IPS-20b (cell line): ENCODE data around the gene TNNT2.

Experiments
- H3K27ac ChIP-seq: one replicate; pipeline ENCODE4 v1.5.1; 2013; ENCODE audit warnings: low read length
- H3K27me3 ChIP-seq: 2 replicates; pipeline ENCODE4 v1.6.1; 2013; ENCODE audit warnings: mild to moderate bottlenecking, low read length, inconsistent platforms; ENCODE audit not compliant: insufficient read depth
- H3K36me3 ChIP-seq: 2 replicates; pipeline ENCODE4 v1.6.1; 2013; ENCODE audit warnings: low read depth, mild to moderate bottlenecking, inconsistent platforms, low read length, moderate library complexity; ENCODE audit not compliant: insufficient read depth
- H3K4me1 ChIP-seq: 2 replicates; pipeline ENCODE4 v1.6.1; 2013; ENCODE audit warnings: mild to moderate bottlenecking, control low read depth, inconsistent platforms, low read length, moderate library complexity; ENCODE audit not compliant: insufficient read depth
- H3K4me3 ChIP-seq: 2 replicates; pipeline ENCODE4 v1.5.1; 2013; ENCODE audit warnings: mild to moderate bottlenecking, low read length, inconsistent platforms
- H3K9ac ChIP-seq: 2 replicates; pipeline ENCODE4 v1.6.1; 2013; ENCODE audit warnings: low read depth, mild to moderate bottlenecking, inconsistent platforms, low read length, moderate library complexity
- H3K9me3 ChIP-seq: 2 replicates; pipeline ENCODE4 v1.6.1; 2013; ENCODE audit warnings: mild to moderate bottlenecking, low read depth, low read length, inconsistent platforms; ENCODE audit not compliant: insufficient read depth

The TNNT2 gene

DNA sequence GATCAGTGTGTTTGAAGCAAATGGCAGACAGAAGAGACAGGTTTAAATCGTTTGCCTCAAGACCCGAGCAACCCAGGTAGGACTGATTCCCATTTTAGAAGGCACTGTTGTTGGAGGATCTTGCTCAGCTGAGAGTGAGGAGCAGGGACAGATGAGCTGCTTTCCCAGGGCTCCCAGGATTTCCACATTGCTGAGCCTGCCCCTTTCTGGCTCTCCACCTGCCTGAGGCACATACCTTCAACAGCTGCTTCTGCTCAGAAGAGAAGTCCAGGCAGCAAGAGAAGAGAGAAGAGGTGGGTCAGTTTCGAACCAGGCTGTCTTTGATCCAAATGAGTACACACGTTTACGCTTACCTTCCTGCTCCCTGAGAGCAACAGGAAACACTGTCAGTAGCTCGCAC lies 5.7 kb downstream of the TNNT2 start:
- Histone ChIP-seq H3K27me3 (no peaks in the 10 kb centered on the region), H3K9me3 (no peaks in the 10 kb centered on the region), H3K4me1 (peaks cover 22% of the 10 kb centered on the region), H3K4me3 (no peak overlapping the region), H3K27ac (no peak overlapping the region), H3K36me3 (no peaks in the 10 kb centered on the region), H3K9ac (no peak overlapping the region)

DNA sequence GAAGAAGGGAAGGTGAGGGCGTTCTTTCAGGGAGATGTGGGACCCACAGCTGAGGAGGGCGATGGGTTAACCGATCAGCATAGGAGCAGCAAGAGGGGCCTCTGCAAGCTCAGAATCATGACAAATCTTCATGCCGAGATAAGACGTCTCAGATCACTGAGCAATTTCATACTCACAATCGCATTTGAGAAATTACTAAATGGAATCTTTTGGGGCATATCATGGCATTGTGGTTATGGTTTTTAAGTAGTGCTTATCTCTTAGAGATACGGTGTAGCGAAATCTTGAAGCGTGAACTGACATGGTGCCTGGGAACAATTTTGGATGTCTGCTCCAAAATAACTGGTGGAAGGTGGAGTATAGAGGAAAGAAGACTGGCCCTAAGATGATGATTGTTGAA lies 6.2 kb downstream of the TNNT2 start:
- Histone ChIP-seq H3K36me3 (no peaks in the 10 kb centered on the region), H3K4me3 (no peak overlapping the region), H3K9me3 (no peaks in the 10 kb centered on the region), H3K4me1 (peaks cover 22% of the 10 kb centered on the region), H3K27ac (no peak overlapping the region), H3K27me3 (no peaks in the 10 kb centered on the region), H3K9ac (no peak overlapping the region)

DNA sequence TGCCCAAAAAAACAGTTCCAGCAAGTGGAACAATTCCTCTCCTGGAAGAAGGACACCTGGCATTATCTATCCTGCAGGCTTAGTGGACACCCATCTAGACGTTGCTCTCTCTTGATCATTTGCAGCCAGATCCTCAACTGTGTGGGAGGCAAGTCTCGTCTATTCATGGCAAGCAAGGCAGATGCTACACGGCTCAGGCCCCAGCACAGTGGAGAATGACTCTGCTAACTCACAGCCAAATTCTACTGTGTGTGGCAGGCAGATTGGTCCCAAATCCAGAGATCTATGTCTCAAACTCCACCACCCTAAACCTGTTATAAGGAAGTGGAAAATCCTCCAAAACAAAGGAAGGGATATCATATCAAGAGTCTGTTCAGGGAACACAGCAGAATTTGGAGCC lies 7.0 kb downstream of the TNNT2 start:
- H3K27me3 ChIP-seq: no peaks in the 10 kb centered on the region

DNA sequence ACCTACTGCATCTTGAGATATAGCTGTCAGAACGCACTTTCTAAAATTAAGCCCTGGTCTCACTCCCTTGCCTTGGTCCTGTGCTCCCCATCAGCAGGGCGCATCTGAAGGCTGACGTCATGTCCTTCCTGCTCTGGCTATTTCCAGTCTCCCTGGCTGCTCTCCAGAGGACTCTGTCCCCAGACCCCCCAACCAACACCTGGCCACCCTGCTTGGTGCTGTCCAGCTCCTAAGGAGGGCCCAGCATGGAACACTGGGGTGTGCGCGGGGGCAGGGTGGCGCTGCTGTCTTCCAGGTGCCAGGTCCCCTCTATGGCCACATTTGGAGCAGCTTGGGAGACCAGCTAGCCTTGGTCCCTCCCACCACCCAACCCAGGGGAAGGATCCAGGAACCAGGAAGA lies 8.3 kb downstream of the TNNT2 start:
- Histone ChIP-seq H3K4me3 (no peak overlapping the region), H3K27me3 (no peaks in the 10 kb centered on the region)

More for the DNA sequence above, 7.0 kb downstream of the TNNT2 start:
- peaks cover 14% of the 10 kb centered on the region for H3K4me1 ChIP-seq
- H3K4me3 ChIP-seq: no peak overlapping the region
- no peak overlapping the region for H3K27ac ChIP-seq
- no peak overlapping the region for H3K9ac ChIP-seq
- H3K9me3 ChIP-seq: no peaks in the 10 kb centered on the region
- no peaks in the 10 kb centered on the region for H3K36me3 ChIP-seq

DNA sequence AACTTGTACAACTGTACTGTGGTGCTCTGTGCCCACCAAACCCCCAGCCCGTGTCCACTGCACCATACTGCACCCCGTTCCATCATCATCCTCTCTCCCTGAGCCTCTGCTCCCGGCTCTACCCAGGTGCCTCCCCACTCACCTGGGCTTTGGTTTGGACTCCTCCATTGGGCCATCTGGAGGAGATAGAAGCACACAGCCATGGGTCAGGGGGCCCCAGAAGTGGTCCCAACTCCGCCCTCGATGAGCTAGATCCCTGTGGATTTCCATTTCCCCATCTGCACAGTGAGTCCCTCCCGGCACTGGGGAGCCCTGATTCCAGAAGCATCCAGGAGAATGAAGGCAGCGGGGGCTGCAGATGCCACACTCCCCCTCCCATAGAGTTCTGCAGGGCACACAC lies 10.8 kb downstream of the TNNT2 start:
- H3K27me3 ChIP-seq: no peaks in the 10 kb centered on the region
- H3K36me3 ChIP-seq: no peaks in the 10 kb centered on the region
- no peak overlapping the region for H3K4me3 ChIP-seq
- no peak overlapping the region for H3K9ac ChIP-seq
- no peak overlapping the region for H3K27ac ChIP-seq
- H3K9me3 ChIP-seq: no peaks in the 10 kb centered on the region
- peaks cover 3% of the 10 kb centered on the region; the same call in 1 of the 2 replicates for H3K4me1 ChIP-seq

More for the DNA sequence above, 8.3 kb downstream of the TNNT2 start:
- Histone ChIP-seq H3K9ac (no peak overlapping the region), H3K27ac (no peak overlapping the region), H3K4me1 (peaks cover 3% of the 10 kb centered on the region), H3K36me3 (no peaks in the 10 kb centered on the region), H3K9me3 (no peaks in the 10 kb centered on the region)

DNA sequence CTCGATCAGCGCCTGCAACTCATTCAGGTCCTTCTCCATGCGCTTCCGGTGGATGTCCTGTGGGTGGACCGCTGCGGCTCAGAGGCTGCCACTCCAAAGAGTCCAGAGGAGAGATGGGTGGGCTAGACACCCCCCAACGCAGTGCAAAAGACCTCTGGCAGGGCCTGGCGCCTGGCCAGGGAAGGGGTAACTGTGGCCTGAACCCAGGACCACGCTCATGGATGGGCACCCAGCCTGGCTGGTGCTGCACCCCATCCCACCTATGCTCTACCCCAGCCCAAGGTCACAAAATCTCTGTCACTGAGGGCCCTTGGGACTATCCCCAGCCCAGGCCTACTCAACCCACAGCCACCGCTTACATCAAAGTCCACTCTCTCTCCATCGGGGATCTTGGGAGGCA lies 12.2 kb downstream of the TNNT2 start:
- Histone ChIP-seq H3K4me3 (no peak overlapping the region), H3K4me1 (peaks cover 3% of the 10 kb centered on the region; the same call in 1 of the 2 replicates), H3K9me3 (no peaks in the 10 kb centered on the region), H3K27ac (no peak overlapping the region), H3K27me3 (no peaks in the 10 kb centered on the region), H3K9ac (no peak overlapping the region), H3K36me3 (no peaks in the 10 kb centered on the region)

DNA sequence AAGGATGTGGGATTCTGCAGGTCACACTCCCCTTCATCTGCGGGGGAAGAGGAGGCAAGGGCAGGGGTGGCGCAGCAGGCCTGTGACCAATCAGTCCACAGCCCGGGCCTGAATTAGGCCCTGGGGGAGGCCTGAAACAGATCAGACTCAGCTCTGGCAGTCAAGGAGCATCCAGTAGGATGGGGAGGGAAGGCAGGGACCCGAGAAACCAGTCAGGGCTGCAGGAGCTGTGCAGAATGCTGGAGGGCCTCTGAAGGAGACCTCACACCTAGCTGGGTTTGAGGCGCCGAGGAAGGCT lies 12.7 kb downstream of the TNNT2 start:
- Histone ChIP-seq H3K27ac (no peak overlapping the region), H3K4me3 (no peak overlapping the region), H3K9ac (no peak overlapping the region), H3K9me3 (no peaks in the 10 kb centered on the region), H3K36me3 (no peaks in the 10 kb centered on the region), H3K27me3 (no peaks in the 10 kb centered on the region), H3K4me1 (peaks cover 3% of the 10 kb centered on the region; the same call in 1 of the 2 replicates)

DNA sequence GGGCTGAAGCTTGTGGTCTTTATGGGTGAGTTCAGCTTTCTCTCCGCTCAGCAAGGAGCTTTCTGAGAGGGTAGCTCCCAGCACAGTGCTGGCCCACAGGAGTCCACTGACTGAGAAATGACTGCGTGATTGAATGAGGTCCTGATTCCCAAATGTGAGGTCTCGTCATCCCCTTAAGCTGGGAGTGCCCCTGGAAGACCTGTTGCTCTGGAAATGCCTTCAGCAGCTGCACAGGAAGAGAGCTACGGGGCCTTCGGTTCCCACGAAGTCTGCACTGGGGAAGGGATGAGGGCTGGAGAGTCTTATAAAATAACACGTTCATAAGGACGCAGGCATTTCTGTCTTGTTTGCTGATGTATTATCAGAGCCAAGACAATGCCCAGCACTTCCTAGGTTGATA lies 14.0 kb downstream of the TNNT2 start:
- Histone ChIP-seq H3K9ac (no peak overlapping the region), H3K27ac (no peak overlapping the region), H3K4me1 (peaks cover 3% of the 10 kb centered on the region; the same call in 1 of the 2 replicates), H3K4me3 (no peak overlapping the region), H3K9me3 (no peaks in the 10 kb centered on the region), H3K36me3 (no peaks in the 10 kb centered on the region), H3K27me3 (no peaks in the 10 kb centered on the region)

DNA sequence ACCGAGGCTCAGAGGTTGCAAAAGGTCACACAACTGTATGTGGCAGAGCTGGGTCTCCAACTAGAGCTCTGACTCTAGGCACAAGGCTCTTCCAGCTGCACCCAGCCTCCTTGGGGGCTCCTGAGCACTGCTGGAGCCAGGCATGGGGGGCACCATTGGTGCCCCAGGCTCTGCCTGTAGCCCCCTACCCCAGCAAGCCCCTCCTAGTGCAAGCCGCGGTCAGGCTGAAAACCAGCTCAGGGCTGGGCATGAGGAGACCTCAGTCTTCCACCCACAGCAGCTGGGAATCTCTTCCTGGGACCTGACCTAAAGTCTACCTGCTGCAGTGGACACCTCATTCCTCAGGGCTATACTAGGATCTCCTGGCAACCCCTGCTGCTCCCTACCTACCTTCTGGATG lies 14.6 kb downstream of the TNNT2 start:
- H3K36me3 ChIP-seq: no peaks in the 10 kb centered on the region

DNA sequence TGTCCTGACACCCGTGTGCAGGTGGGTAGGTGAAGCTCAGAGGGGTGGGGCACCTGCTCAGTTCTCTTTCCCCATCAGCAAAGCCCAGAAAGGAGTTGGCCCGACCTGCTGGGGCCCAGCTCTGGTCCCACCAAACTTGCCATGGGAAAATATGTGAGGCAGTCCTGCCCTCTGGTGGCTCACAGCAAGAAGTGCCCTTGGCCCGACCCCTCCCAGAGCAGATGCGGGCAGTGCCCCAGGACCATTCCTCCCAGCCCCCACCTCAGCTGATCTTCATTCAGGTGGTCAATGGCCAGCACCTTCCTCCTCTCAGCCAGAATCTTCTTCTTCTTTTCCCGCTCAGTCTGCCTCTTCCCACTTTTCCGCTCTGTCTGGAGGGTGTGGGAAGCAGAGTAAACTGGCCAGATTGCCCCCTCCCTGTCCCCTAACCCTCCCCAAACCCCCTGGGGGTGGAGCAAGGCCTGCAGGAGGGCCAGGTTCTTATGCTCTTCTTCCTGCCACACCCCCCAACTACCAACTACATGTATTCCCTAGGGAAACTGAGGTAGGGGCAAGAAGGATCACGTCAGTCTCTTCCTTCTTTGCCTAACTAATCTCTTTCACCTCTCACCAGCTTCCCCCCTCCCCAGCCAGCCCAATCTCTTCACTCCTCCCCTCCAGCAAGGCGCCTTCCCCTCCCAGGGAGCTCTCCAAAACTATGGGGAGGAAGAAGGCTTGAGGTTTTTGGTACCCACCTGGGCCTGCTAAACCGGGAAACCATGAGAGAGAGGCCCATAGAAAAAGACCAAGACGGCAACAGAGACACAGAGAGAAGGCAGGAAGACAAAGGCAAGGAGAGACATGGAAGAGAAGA lies 15.6 kb downstream of the TNNT2 start:
- H3K27me3 ChIP-seq: no peaks in the 10 kb centered on the region
- no peak overlapping the region for H3K27ac ChIP-seq
- no peaks in the 10 kb centered on the region for H3K9me3 ChIP-seq
- H3K4me3 ChIP-seq: no peak overlapping the region
- H3K9ac ChIP-seq: no peak overlapping the region
- H3K4me1 ChIP-seq: peaks cover 3% of the 10 kb centered on the region; the same call in 1 of the 2 replicates
- no peaks in the 10 kb centered on the region for H3K36me3 ChIP-seq

More for the DNA sequence above, 14.6 kb downstream of the TNNT2 start:
- H3K27ac ChIP-seq: no peak overlapping the region
- H3K9ac ChIP-seq: no peak overlapping the region
- peaks cover 3% of the 10 kb centered on the region; the same call in 1 of the 2 replicates for H3K4me1 ChIP-seq
- no peaks in the 10 kb centered on the region for H3K9me3 ChIP-seq
- no peaks in the 10 kb centered on the region for H3K27me3 ChIP-seq
- H3K4me3 ChIP-seq: no peak overlapping the region

DNA sequence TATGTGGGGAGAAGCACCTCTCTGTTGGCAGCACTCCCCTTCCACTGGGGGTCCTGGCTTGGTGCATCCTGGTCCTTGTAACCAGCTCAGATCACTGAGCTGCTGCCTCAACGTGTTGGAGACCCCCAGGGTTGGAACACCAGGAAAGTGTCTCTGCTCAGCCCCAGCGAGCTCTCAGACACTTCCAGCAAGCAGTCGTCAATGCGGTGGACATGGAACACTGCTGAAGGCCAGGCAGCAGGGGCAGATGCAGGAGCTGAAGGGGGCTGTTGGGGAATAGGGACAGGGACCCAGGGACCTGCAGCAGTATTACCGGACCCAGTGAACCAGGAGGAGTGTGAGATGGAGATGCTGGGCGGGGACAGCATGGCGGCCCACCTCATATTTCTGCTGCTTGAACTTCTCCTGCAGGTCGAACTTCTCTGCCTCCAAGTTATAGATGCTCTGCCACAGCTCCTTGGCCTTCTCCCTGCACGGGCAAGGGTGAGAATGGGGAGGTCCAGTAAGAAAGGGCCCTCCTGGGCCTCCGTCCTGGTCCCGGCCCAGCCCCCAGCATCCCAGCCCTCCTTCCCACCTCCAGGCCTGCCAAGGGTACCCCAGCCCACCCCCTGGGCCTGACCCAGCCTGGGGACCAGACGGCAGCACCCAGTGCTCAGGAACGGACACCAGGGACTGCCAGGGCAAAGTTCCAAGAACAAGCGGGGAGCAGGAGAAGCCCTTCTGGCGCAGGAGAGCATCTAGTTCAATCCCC lies 16.4 kb downstream of the TNNT2 start:
- no peak overlapping the region for H3K9ac ChIP-seq
- H3K36me3 ChIP-seq: no peaks in the 10 kb centered on the region
- H3K27me3 ChIP-seq: no peaks in the 10 kb centered on the region
- H3K9me3 ChIP-seq: no peaks in the 10 kb centered on the region
- peaks cover 3% of the 10 kb centered on the region; the same call in 1 of the 2 replicates for H3K4me1 ChIP-seq
- no peak overlapping the region for H3K27ac ChIP-seq
- no peak overlapping the region for H3K4me3 ChIP-seq

DNA sequence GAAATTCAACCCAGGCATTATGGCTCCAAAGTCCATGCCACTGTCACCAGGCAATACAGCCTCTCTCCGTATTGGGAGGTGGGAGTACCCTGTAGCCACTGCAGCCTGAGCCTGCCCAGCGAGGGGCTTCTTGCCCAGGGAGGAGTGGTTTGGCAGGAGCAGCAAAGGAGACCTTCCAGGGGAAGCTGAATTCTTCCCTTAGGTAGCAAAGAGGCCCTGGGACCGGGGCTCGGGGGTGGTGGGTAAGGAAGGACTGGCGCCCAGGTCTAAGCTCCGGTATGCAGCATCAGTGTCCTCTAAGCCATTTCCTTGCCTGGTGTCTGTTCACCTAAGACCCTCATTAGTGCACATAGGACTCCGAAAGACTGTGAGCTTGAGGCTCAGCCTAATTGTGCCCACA lies 17.0 kb downstream of the TNNT2 start:
- H3K9ac ChIP-seq: no peak overlapping the region
- H3K27ac ChIP-seq: no peak overlapping the region
- H3K4me3 ChIP-seq: no peak overlapping the region
- no peaks in the 10 kb centered on the region for H3K27me3 ChIP-seq
- H3K4me1 ChIP-seq: peaks cover 3% of the 10 kb centered on the region; the same call in 1 of the 2 replicates
- H3K9me3 ChIP-seq: no peaks in the 10 kb centered on the region
- no peaks in the 10 kb centered on the region for H3K36me3 ChIP-seq
